ENCODE data around the gene SPAM1. TPM values are rescaled to one million over a fixed set of nuclear protein-coding genes. Genes with fewer than 3 reads are reported as not detected.
A peak's percentile ranks its signal among the peaks of the same experiment; 100 is the strongest.

SPAM1 gene
- total RNA-seq, 2 donors from 2014 or later, result not detected

DNA sequence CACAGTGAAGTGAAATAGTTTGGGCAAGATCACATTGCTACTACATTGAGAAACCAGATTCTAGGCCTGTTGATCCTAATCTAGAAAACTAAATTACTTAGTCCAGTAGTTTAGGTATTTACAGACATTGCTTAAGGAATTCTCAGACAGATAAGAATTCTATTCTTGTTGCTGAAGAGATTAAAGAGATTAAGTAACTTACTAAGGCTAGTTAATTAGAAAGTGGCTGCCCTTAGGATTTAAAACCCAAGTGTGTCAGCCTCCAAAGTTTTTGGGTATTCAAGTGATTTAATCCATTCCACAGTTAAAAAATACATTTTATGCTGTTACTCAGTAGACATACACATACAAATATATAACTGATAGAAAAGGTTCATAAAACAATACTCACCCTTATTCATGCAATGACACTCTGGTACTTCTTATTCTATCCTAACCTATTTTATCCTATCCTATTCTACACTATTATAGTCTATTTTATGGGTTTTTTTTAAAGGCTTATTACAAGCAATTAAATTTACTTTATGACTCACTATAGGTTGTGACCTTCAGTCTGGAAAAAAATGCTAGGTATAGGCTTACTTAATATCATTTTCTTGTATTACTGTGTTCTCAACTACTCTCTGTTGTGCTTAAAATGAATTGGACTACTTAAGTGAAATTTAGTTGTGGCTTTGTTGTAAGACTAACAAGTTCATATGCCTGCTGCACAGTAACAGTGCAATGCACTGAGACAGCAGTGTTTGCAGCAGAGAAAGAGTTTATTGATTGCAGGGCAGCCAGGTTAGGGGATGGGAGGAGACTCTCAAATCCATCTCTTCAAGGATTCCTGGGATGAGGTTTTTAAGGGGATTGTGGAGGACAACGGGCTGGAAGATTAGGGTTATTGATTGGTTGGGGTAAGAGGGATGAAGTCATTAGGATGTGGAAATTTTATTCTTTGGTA, 10.7 kb downstream of the SPAM1 start:
- no peak overlapping the region for H3K27ac Mint-ChIP-seq
- H3K27me3 Mint-ChIP-seq, result no peaks in the 10 kb centered on the region
- H3K9me3 Mint-ChIP-seq, result peaks cover 8% of the 10 kb centered on the region
- H3K36me3 Mint-ChIP-seq (ENCODE audit: low read depth), result no peaks in the 10 kb centered on the region
- H3K4me3 Mint-ChIP-seq, result no peak overlapping the region
- no peaks in the 10 kb centered on the region for H3K4me1 Mint-ChIP-seq
- ATAC-seq (replicated peaks), result no peak

DNA sequence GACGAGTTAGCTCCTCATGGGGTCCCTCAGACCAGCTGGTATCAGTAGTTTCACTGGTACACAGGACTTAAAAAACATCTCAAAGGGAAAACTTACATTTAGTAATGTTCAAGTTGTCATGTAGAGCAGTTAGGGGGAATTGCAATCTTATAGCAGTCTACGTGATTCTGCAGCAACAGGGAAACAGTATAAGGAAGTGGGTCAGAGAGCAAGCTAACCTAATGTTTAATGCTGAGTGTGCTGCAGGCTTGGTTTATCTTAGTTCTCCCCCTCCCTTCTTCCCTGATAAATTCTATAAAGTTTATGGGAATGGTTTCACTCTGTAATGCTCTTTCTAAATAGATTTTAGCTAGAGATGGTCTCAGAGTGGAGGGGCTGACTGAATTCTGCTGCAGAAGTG, 11.3 kb downstream of the SPAM1 start:
- ATAC-seq (replicated peaks), result no peak
- peaks cover 8% of the 10 kb centered on the region for H3K9me3 Mint-ChIP-seq
- no peak overlapping the region for H3K27ac Mint-ChIP-seq
- peaks cover 5% of the 10 kb centered on the region for H3K27me3 Mint-ChIP-seq
- no peaks in the 10 kb centered on the region for H3K4me1 Mint-ChIP-seq
- no peaks in the 10 kb centered on the region for H3K36me3 Mint-ChIP-seq (ENCODE audit: low read depth)
- no peak overlapping the region for H3K4me3 Mint-ChIP-seq

DNA sequence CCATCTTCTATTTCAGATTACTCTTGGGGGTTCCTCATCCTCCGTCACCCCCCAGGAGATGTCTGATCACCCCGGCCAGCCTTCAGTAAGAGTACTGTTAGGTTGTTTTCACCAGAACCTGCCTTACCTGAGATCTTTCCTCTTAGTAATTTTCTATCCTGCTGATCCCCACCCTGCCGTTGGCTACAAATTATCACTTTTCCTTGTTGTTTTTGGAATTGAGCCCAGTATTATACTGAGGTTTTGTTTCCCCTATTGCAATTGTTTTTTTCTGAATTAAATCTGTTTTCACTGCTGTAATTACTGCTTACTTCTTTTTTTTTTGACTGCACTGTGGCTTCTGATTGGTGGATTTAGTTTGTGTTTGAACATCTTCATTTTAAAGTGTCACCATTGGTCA, 14.7 kb downstream of the SPAM1 start:
- Mint-ChIP-seq H3K9me3 (peaks cover 5% of the 10 kb centered on the region), H3K4me1 (no peaks in the 10 kb centered on the region), H3K36me3 (ENCODE audit: low read depth) (no peaks in the 10 kb centered on the region), H3K27me3 (peaks cover 5% of the 10 kb centered on the region), H3K27ac (no peak overlapping the region), H3K4me3 (no peak overlapping the region)
- ATAC-seq (replicated peaks), result no peak

DNA sequence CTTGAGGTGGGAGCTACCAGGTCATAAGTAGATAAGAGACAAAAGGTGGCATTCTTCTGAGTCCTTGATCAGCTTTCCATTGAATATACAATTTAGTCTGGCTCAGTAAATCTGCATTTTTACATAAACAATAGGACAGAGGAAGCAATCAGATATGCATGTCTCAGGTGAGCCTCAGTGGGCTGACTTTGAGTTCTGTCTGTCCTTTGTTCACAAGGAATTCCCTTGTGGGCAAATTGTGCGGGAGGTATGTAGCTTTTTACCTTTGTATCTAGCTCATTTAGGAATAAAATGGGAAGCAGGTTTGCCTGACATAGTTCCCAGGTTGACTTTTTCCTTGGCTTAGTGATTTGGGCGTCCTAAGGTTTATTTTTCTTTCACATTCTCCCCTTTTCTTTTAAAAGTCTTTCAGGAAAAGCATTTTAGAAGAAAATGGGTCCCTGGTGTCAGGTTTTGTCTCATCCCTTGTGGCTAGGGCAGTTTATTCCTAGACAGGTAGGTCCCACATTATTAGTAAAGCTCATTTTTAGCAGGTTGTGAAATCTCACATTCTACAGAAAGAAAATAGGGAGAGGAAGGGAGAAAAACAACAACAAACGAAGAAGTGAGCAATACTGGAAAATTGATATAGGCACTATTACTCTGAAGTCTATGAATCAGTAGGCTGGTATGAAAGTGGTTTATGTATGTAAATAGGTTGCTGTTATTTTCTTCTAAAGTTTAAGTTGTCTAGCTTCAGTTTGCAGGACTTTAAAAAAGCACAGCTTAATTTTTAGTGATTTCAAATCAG, 16.5 kb downstream of the SPAM1 start:
- Mint-ChIP-seq H3K27ac (no peak overlapping the region), H3K9me3 (no peaks in the 10 kb centered on the region), H3K27me3 (peaks cover 5% of the 10 kb centered on the region), H3K36me3 (ENCODE audit: low read depth) (no peaks in the 10 kb centered on the region), H3K4me3 (no peak overlapping the region), H3K4me1 (no peaks in the 10 kb centered on the region)
- no peak for ATAC-seq (replicated peaks)

DNA sequence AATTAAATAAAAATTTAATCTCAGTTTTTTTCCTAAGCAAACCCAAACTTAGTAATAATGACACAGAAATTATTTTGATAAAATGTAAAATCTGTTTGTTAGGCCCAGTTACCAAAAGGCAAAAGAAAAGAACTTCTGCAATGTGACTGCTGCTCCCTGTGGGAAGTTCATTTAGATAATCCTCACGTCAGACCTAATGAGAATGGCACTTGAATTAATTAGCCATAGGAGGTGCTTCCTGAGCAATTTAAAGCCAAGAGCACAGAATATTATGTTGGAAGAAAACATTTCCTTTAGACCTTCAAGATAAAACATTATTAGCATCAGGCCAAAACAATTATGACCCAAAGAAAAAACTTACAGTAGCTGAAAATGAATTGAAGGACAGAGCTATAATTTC, 19.4 kb downstream of the SPAM1 start:
- Mint-ChIP-seq H3K4me1 (no peaks in the 10 kb centered on the region), H3K4me3 (no peak overlapping the region), H3K27ac (no peak overlapping the region), H3K9me3 (no peaks in the 10 kb centered on the region), H3K27me3 (peaks cover 5% of the 10 kb centered on the region), H3K36me3 (ENCODE audit: low read depth) (no peaks in the 10 kb centered on the region)
- no peak for ATAC-seq (replicated peaks)

DNA sequence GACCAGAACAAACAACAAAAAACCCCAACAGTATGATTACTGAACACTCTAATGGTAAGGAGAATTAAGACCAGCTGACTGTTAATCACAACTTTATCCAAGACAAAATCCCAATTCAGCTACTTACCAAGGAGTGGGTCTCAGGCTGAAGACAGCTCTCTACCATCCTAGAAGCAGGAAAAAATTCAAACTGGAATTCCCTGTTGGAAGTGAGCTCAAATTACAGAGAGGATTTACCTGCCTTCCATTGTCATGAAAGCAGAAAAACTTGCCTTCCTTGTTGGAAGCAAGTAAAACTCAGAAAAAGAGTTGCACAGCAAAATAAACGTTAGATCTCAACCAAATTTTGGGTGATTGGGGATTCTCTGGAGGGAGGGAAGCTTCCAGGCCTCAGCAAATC, 20.9 kb downstream of the SPAM1 start:
- no peak overlapping the region for H3K4me3 Mint-ChIP-seq
- H3K27me3 Mint-ChIP-seq, result peaks cover 6% of the 10 kb centered on the region
- no peaks in the 10 kb centered on the region for H3K4me1 Mint-ChIP-seq
- no peaks in the 10 kb centered on the region for H3K36me3 Mint-ChIP-seq (ENCODE audit: low read depth)
- ATAC-seq (replicated peaks), result no peak
- H3K9me3 Mint-ChIP-seq, result no peaks in the 10 kb centered on the region
- no peak overlapping the region for H3K27ac Mint-ChIP-seq

GRCh38 chr7:123948136-123948535, 23.1 kb downstream of the SPAM1 start:
- no peaks in the 10 kb centered on the region for H3K4me1 Mint-ChIP-seq
- no peaks in the 10 kb centered on the region for H3K9me3 Mint-ChIP-seq
- H3K4me3 Mint-ChIP-seq, result no peak overlapping the region
- no peak for ATAC-seq (replicated peaks)
- H3K27me3 Mint-ChIP-seq, result peaks cover 4% of the 10 kb centered on the region
- no peaks in the 10 kb centered on the region for H3K36me3 Mint-ChIP-seq (ENCODE audit: low read depth)
- no peak overlapping the region for H3K27ac Mint-ChIP-seq

GRCh38 chr7:123958186-123958703, 33.2 kb downstream of the SPAM1 start:
- no peaks in the 10 kb centered on the region for H3K4me1 Mint-ChIP-seq
- no peak overlapping the region for H3K4me3 Mint-ChIP-seq
- no peak for ATAC-seq (replicated peaks)
- H3K27ac Mint-ChIP-seq, result no peak overlapping the region
- H3K36me3 Mint-ChIP-seq (ENCODE audit: low read depth), result no peaks in the 10 kb centered on the region
- no peaks in the 10 kb centered on the region for H3K9me3 Mint-ChIP-seq
- no peaks in the 10 kb centered on the region for H3K27me3 Mint-ChIP-seq

DNA sequence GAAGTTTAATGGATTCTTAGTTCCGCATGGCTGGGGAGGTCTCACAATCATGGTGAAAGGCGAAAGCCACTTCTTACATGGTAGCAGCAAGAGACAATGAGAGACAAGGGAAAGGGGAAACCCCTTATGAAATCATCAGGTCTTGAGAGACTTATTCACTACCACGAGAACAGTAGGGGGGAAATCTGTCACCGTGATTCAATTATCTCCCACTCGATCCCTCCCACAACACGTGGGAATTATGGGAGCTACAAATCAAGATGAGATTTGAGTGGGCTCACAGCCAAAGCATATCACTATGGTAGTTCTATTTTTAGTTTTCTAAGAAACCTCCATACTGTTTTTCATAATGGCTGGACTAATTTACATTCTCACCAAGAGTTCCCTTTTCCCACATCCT, 36.7 kb downstream of the SPAM1 start:
- H3K27me3 Mint-ChIP-seq, result no peaks in the 10 kb centered on the region
- H3K4me1 Mint-ChIP-seq, result no peaks in the 10 kb centered on the region
- no peaks in the 10 kb centered on the region for H3K36me3 Mint-ChIP-seq (ENCODE audit: low read depth)
- ATAC-seq (replicated peaks), result peak; percentile 37
- H3K9me3 Mint-ChIP-seq, result no peaks in the 10 kb centered on the region
- H3K27ac Mint-ChIP-seq, result no peak overlapping the region
- no peak overlapping the region for H3K4me3 Mint-ChIP-seq

- no peak for ATAC-seq (replicated peaks)
- Mint-ChIP-seq H3K36me3 (ENCODE audit: low read depth) (no peaks in the 10 kb centered on the region), H3K4me3 (no peak overlapping the region), H3K27me3 (no peaks in the 10 kb centered on the region), H3K27ac (no peak overlapping the region), H3K9me3 (no peaks in the 10 kb centered on the region), H3K4me1 (no peaks in the 10 kb centered on the region)
Measured at GRCh38 chr7:123966936-123967335, 41.9 kb downstream of the SPAM1 start.

GRCh38 chr7:123972045-123972444, 47.0 kb downstream of the SPAM1 start:
- no peaks in the 10 kb centered on the region for H3K36me3 Mint-ChIP-seq (ENCODE audit: low read depth)
- H3K4me1 Mint-ChIP-seq, result no peaks in the 10 kb centered on the region
- H3K27me3 Mint-ChIP-seq, result no peaks in the 10 kb centered on the region
- no peak overlapping the region for H3K4me3 Mint-ChIP-seq
- no peaks in the 10 kb centered on the region for H3K9me3 Mint-ChIP-seq
- no peak overlapping the region for H3K27ac Mint-ChIP-seq
- ATAC-seq (replicated peaks), result no peak

GRCh38 chr7:123972831-123973230, 47.8 kb downstream of the SPAM1 start:
- H3K27me3 Mint-ChIP-seq, result no peaks in the 10 kb centered on the region
- H3K9me3 Mint-ChIP-seq, result no peaks in the 10 kb centered on the region
- ATAC-seq (replicated peaks), result no peak
- H3K4me1 Mint-ChIP-seq, result no peaks in the 10 kb centered on the region
- H3K4me3 Mint-ChIP-seq, result no peak overlapping the region
- no peak overlapping the region for H3K27ac Mint-ChIP-seq
- no peaks in the 10 kb centered on the region for H3K36me3 Mint-ChIP-seq (ENCODE audit: low read depth)

DNA sequence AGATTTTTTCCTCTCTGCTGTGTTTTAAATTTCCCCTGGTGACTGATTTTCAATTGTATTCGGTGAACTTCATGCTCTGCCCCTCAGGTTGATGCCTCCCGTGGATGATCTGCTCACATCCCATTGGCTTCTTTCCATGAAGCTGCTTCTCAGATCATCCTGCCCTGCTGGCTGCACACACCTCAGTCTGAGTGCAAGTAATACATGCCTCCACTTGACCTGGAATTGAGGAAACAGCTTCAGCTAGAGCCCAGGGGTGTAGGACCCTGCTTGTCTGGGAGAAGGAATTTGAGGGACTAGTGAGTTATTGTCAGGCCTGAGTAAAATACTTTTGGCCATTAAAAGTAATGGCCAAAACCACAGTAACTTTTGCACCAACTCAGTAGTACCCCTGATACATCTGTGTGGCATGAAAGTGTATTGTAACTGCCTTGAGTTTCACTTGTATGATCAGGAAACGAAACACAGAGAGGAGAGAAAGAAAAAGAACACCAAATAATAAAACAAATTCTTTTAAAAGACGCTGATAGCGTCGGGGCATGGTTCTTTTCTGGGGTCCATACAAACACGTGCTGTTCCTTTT, 49.4 kb downstream of the SPAM1 start:
- Mint-ChIP-seq H3K36me3 (ENCODE audit: low read depth) (no peaks in the 10 kb centered on the region), H3K4me1 (no peaks in the 10 kb centered on the region), H3K4me3 (no peak overlapping the region), H3K9me3 (no peaks in the 10 kb centered on the region), H3K27ac (no peak overlapping the region), H3K27me3 (no peaks in the 10 kb centered on the region)
- ATAC-seq (replicated peaks), result no peak

- no peak for ATAC-seq (replicated peaks)
- Mint-ChIP-seq H3K27me3 (no peaks in the 10 kb centered on the region), H3K27ac (no peak overlapping the region), H3K4me3 (no peak overlapping the region), H3K9me3 (no peaks in the 10 kb centered on the region), H3K4me1 (no peaks in the 10 kb centered on the region), H3K36me3 (ENCODE audit: low read depth) (no peaks in the 10 kb centered on the region)
Measured at GRCh38 chr7:123975084-123975483, 50.0 kb downstream of the SPAM1 start.

Measured in activated T-helper 17 cell treated with anti-CD3 and anti-CD28 coated beads, Interleukin-2, amount 50 U/mL, for 72 hours (primary cell).